Right hindlimb (tissue), 1 donor: ENCODE measurements around the gene LSG1.
A peak's percentile ranks its signal among the peaks of the same experiment; 100 is the strongest.
"Not testable (repeated sequence)": the region's sequence is repeated elsewhere in the genome, so short reads cannot be mapped to it uniquely, and the experiment has no call there.

ENCODE experiments used
- DNase-seq: peaks from one replicate; pipeline ENCODE4 v3.0.0-alpha.2; 2018

The LSG1 gene

GRCh38 chr3:194647747-194648146, 24.2 kb downstream of the LSG1 start:
- no peak for DNase-seq

DNA sequence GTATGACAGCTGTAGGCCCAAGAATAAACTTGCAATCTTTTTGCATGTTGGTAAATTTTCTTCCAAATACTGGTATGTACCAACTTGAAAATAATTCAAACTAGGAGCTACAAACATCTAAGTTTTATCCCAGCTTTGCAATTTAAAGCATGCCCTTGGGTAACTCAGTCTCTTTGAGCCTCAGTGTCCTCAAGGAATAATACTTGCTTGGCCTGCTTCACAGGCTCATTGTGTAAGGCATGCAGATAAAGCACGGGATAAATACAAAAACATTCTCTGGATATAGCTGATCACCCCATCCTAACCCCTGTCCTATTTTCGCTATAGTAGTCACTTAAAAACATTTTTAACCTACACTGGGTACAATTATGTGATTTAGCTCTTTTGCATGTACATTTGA, 29.2 kb downstream of the LSG1 start:
- DNase-seq, result no peak

DNA sequence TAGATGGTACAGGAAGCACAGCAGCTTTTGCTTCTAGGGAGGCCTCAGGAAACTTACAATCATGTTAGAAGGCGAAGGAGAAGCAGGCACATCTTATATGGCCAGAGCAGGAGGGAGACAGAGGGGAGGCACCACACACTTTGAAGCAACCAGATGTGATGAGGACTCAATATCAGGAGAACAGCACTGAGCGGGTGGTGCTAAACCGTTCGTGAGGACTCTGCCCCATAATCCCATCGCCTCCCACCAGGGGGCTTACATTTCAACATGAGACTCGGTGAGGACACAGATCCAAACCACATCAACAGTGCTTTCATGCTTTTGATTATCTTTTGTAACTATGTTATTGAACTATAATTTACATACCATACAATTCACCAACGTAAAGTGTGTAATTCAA, 31.2 kb downstream of the LSG1 start:
- DNase-seq, result no peak

GRCh38 chr3:194638991-194639605, 32.9 kb downstream of the LSG1 start:
- no peak for DNase-seq

DNA sequence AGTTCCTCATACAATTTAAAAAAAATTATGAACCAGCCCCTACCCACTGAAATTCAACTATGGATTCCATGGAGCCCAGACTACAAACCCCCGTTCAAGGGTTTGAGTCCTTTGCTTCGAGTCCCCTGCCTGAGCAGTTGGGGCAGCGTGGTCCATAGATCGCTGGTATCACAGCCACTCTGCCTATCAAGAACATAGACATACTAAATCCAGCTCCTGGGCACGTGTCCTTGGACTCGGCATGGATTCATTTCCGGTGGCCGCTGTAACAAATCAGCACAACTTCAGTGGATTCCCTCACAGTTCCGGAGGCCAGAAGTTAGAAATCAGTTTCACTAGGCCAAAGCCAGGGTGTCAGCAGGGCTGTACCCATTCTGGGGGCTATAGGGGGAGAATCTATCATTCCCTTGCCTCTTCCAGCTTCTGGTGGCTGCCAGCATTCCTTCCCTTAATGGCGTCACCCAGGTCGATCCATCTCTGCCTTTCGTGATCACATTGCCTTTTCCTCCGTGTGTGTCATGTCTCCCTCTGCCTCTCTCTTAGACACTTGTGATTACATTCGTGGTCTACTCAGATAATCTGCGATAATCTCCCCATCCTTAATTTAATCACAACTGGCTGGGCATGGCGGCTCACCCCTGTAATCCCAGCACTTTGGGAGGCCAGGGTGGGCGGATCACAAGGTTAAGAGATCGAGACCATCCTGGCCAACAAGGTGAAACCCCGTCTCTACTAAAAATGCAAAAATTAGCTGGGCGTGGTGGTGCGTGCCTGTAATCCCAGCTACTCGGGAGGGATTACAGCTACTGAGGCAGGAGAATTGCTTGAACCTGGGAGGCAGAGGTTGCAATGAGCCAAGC, 34.2 kb downstream of the LSG1 start:
- DNase-seq, result no peak

GRCh38 chr3:194637066-194637465, 34.9 kb downstream of the LSG1 start:
- no peak for DNase-seq

DNA sequence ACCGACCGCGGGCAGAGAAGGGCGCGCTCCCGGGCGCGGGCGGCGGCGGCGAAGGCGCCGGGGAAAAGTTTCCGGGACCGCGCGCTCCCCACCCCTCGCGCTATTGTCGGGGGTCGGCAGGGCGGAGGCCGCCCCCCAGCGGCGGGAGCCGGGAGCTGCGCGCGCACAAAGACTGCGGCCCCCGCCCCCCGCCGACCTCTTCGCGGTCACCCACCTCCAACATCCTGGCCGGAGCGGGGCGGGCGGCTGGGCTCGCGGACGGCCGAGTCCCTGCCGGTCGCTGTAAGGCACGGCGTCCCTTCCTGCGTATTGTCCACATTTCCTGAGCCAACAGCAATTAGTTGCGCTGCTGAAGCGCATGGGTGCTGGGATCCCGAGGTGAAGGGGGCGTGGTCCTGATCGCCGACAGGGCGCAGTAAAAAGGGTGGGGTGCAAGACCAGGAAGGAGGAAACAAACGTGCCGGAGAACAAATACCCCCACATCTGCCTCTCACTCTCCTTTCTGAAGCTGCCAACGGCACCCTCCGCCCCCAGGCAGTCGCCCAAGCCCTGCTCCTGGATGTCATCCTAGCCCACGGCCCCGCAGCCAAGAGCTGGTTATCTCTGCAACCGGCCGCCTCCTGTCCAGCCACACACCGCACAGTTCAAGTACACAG, 38.5 kb downstream of the LSG1 start, which contains the start of gene TMEM44:
TSS of gene TMEM44 (minus strand) at position 71 of the 656 bp plus-strand sequence. CDS start 204 bp downstream, outside the sequence.
- peak; percentile 86 for DNase-seq

GRCh38 chr3:194632809-194633348, 39.1 kb downstream of the LSG1 start:
- DNase-seq, result peak; percentile 73

- DNase-seq, result no peak
Measured at GRCh38 chr3:194632226-194632808, 39.7 kb downstream of the LSG1 start.

- no peak for DNase-seq
Measured at GRCh38 chr3:194631696-194632095, 40.3 kb downstream of the LSG1 start.

DNA sequence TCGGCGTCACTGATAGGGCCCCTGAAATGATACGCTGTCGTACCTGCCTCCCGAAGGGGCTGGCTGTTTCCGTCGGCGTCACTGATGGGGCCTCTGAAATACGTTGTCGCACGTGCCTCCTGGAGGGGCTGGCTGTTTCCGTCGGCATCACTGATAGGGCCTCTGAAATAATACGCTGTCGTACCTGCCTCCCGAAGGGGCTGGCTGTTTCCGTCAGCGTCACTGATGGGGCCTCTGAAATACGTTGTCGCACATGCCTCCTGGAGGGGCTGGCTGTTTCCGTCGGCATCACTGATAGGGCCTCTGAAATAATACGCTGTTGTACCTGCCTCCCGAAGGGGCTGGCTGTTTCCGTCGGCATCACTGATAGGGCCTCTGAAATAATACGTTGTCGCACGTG, 41.3 kb downstream of the LSG1 start:
- not testable (repeated sequence) for DNase-seq

GRCh38 chr3:194624956-194625355, 47.0 kb downstream of the LSG1 start:
- peak; percentile 6 for DNase-seq

DNA sequence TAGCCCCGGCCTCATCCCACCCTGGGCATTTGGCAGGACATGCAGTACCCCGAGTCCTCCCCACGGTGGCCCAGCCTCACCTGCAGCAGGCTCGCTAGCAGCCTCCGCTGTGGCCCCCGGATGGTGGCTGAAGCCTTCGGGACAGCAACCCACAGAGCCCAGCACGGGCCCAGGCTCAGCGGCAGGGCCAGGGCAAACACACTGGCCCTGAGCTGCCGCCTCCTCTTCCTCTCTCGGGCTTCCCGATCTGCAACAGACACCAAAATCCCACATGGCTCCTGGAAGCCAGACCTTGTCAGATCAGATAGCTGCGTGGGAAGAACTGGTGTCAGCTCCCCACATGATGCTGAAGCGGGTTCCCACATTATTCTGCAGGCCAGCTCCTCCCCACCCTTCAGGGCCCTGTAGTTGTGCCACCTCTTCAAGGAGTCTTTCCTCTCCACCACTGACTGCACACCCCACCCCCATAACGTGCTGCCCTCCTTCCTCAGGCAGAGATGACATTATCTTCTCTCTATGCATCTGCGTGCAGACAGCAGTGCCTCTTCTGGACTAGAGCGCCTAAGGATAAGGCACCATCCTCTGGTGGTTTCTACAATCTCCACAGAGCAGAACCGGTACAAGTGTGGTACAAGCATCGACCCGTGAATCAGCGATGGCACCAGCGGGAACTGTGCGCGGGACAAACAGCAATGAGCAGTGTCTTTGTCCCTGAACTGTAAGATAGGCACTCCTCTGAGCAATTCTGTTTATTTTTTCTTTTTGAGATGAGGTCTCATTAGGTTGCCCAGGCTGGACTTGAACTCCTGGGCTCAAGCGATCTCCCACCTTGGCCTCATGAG, 48.3 kb downstream of the LSG1 start:
- DNase-seq, result peak; percentile 15

GRCh38 chr3:194622621-194623340, 49.2 kb downstream of the LSG1 start:
- DNase-seq, result peak; percentile 11

- DNase-seq, result no peak
Measured at GRCh38 chr3:194621947-194622346, 50.0 kb downstream of the LSG1 start.

DNA sequence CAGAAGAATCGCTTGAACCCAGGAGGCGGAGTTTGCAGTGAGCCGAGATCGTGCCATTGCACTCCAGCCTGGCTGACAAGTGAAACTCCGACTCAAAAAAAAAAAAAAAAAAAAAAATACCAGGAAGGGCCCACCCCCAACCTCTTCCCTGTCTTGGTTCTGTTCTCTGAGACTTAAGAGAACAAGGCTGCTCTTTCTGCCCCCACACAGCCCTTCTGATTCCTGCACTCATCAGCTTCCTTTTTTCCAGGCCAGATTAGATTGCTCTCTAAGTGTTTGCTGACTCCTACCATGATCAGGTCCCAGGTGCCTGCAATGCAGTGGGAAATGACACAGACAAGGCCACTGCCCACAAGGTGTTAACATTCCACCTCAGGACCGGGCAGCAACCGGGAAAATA, 51.8 kb downstream of the LSG1 start:
- no peak for DNase-seq

DNA sequence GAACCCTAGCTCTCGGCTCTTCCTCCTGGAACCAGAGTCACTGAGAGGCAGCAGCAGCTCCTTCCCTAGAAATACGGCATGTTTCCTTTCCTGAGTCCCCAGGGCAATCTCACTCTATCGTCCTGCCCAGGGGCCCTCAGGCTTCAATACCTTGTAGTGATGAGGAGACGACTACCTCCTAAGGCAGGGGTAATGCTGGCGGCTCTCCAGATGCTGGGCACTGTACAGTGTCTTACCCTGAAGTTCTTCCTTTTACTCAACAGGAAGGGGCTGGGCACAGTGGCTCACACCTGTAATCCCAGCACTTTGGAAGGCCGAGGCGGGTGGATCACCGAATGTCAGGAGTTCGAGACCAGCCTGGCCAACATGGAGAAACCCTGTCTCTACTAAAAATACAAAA, 52.2 kb downstream of the LSG1 start:
- DNase-seq, result no peak

GRCh38 chr3:194618858-194619608, 53.0 kb downstream of the LSG1 start:
- DNase-seq, result no peak

GRCh38 chr3:194617827-194618226, 54.2 kb downstream of the LSG1 start:
- no peak for DNase-seq

GRCh38 chr3:194617143-194617671, 54.8 kb downstream of the LSG1 start:
- DNase-seq, result no peak
